HEK293 (cell line): Measurements from ENCODE around the gene DIP2B.

Experiments used
- GFI1B ChIP-seq: fragments of 450-650 bp; formaldehyde crosslinking; IDR thresholded peaks from 2 replicates; pipeline ENCODE4 v1.5.1; 2016; ENCODE audit warnings: missing biosample characterization, missing genetic modification characterization
- KLF1 ChIP-seq: fragments of 450-650 bp; formaldehyde crosslinking; IDR thresholded peaks from 2 replicates; pipeline ENCODE4 v1.5.1; 2016; ENCODE audit warnings: missing biosample characterization, missing genetic modification characterization
- KLF10 ChIP-seq: fragments of 450-650 bp; IDR thresholded peaks from 2 replicates; pipeline ENCODE4 v1.5.1; 2018; ENCODE audit warnings: missing biosample characterization, mild to moderate bottlenecking, missing genetic modification characterization
- KLF16 ChIP-seq: fragments of 450-650 bp; formaldehyde crosslinking; IDR thresholded peaks from 2 replicates; pipeline ENCODE4 v1.5.1; 2017; ENCODE audit warnings: missing biosample characterization, missing genetic modification characterization
- KLF9 ChIP-seq: fragments of 450-650 bp; formaldehyde crosslinking; IDR thresholded peaks from 2 replicates; pipeline ENCODE4 v1.5.1; 2016; ENCODE audit warnings: missing biosample characterization, missing genetic modification characterization, low read depth
- MZF1 ChIP-seq: fragments of 450-650 bp; formaldehyde crosslinking; IDR thresholded peaks from 2 replicates; pipeline ENCODE4 v1.5.1; 2017; ENCODE audit warnings: missing biosample characterization, missing genetic modification characterization, borderline replicate concordance
- OVOL3 ChIP-seq: fragments of 450-650 bp; formaldehyde crosslinking; IDR thresholded peaks from 2 replicates; pipeline ENCODE4 v1.5.1; 2016; ENCODE audit warnings: missing biosample characterization, missing genetic modification characterization
- PATZ1 ChIP-seq: fragments of 450-650 bp; formaldehyde crosslinking; IDR thresholded peaks from 2 replicates; pipeline ENCODE4 v1.5.1; 2016; ENCODE audit warnings: missing biosample characterization, missing genetic modification characterization
- PRDM1 ChIP-seq: fragments of 450-650 bp; formaldehyde crosslinking; IDR thresholded peaks from 2 replicates; pipeline ENCODE4; 2016; ENCODE audit warnings: missing biosample characterization, missing genetic modification characterization
- SP7 ChIP-seq: fragments of 450-650 bp; formaldehyde crosslinking; IDR thresholded peaks from 2 replicates; pipeline ENCODE4 v1.5.1; 2016; ENCODE audit warnings: missing biosample characterization, missing genetic modification characterization
- ZBTB20 ChIP-seq: fragments of 450-650 bp; formaldehyde crosslinking; IDR thresholded peaks from 2 replicates; pipeline ENCODE4 v1.5.1; 2016; ENCODE audit warnings: missing biosample characterization, missing genetic modification characterization
- ZBTB21 ChIP-seq: fragments of 450-650 bp; formaldehyde crosslinking; IDR thresholded peaks from 2 replicates; pipeline ENCODE4 v1.5.1; 2017; ENCODE audit warnings: missing biosample characterization, missing genetic modification characterization
- ZBTB44 ChIP-seq: fragments of 450-650 bp; IDR thresholded peaks from 2 replicates; pipeline ENCODE4 v1.5.1; 2018; ENCODE audit warnings: missing biosample characterization, mild to moderate bottlenecking, missing genetic modification characterization
- ZEB2 ChIP-seq: fragments of 450-650 bp; formaldehyde crosslinking; IDR thresholded peaks from 2 replicates; pipeline ENCODE4 v1.5.1; 2016; ENCODE audit warnings: missing biosample characterization, missing genetic modification characterization
- ZFP37 ChIP-seq: fragments of 450-650 bp; formaldehyde crosslinking; IDR thresholded peaks from 2 replicates; pipeline ENCODE4 v1.5.1; 2016; ENCODE audit warnings: missing biosample characterization, missing genetic modification characterization
- ZNF138 ChIP-seq: fragments of 450-650 bp; formaldehyde crosslinking; IDR thresholded peaks from 2 replicates; pipeline ENCODE4 v1.5.1; 2016; ENCODE audit warnings: missing biosample characterization, missing genetic modification characterization, borderline replicate concordance
- ZNF155 ChIP-seq: fragments of 450-650 bp; formaldehyde crosslinking; IDR thresholded peaks from 2 replicates; pipeline ENCODE4 v1.5.1; 2016; ENCODE audit warnings: missing biosample characterization, missing genetic modification characterization
- ZNF157 ChIP-seq: fragments of 450-650 bp; formaldehyde crosslinking; IDR thresholded peaks from 2 replicates; pipeline ENCODE4 v1.5.1; 2016; ENCODE audit warnings: missing biosample characterization, missing genetic modification characterization
- ZNF19 ChIP-seq: fragments of 450-650 bp; formaldehyde crosslinking; IDR thresholded peaks from 2 replicates; pipeline ENCODE4; 2016; ENCODE audit warnings: missing biosample characterization, missing genetic modification characterization, low read depth
- ZNF202 ChIP-seq: fragments of 450-650 bp; formaldehyde crosslinking; IDR thresholded peaks from 2 replicates; pipeline ENCODE4 v1.5.1; 2016; ENCODE audit warnings: missing biosample characterization, missing genetic modification characterization, borderline replicate concordance
- ZNF221 ChIP-seq: fragments of 450-650 bp; formaldehyde crosslinking; IDR thresholded peaks from 2 replicates; pipeline ENCODE4 v1.5.1; 2017; ENCODE audit warnings: missing biosample characterization, missing genetic modification characterization, borderline replicate concordance
- ZNF223 ChIP-seq: fragments of 450-650 bp; formaldehyde crosslinking; IDR thresholded peaks from 2 replicates; pipeline ENCODE4 v1.5.1; 2016; ENCODE audit warnings: missing biosample characterization, missing genetic modification characterization
- ZNF239 ChIP-seq: fragments of 450-650 bp; formaldehyde crosslinking; IDR thresholded peaks from 2 replicates; pipeline ENCODE4 v1.5.1; 2016; ENCODE audit warnings: missing biosample characterization, missing genetic modification characterization
- ZNF24 ChIP-seq: fragments of 450-650 bp; formaldehyde crosslinking; IDR thresholded peaks from 2 replicates; pipeline ENCODE4 v1.5.1; 2016; ENCODE audit warnings: missing biosample characterization, missing genetic modification characterization
- ZNF274 ChIP-seq, 2 experiments: fragments of 200-500 bp in 1 of 2; fragments of 450-650 bp in 1 of 2; sonication (Bioruptor generic) in 1 of 2; formaldehyde crosslinking in 1 of 2; IDR thresholded peaks; 2 replicates each; pipeline versions ENCODE4 v1.5.1 to v1.6.1; 2014 to 2016; ENCODE audit warnings: borderline replicate concordance in 1 of 2, inconsistent platforms in 1 of 2, low read length in 1 of 2, missing biosample characterization in 1 of 2, missing genetic modification characterization in 1 of 2
- ZNF311 ChIP-seq: fragments of 450-650 bp; formaldehyde crosslinking; IDR thresholded peaks from 2 replicates; pipeline ENCODE4 v1.5.1; 2017; ENCODE audit warnings: missing biosample characterization, missing genetic modification characterization, borderline replicate concordance
- ZNF324 ChIP-seq: fragments of 450-650 bp; formaldehyde crosslinking; IDR thresholded peaks from 2 replicates; pipeline ENCODE4 v1.5.1; 2016; ENCODE audit warnings: missing biosample characterization, missing genetic modification characterization
- ZNF335 ChIP-seq: fragments of 450-650 bp; formaldehyde crosslinking; conservative IDR thresholded peaks from 2 replicates; pipeline ENCODE4 v1.5.1; 2016; ENCODE audit warnings: missing biosample characterization, missing genetic modification characterization
- ZNF350 ChIP-seq: fragments of 450-650 bp; formaldehyde crosslinking; IDR thresholded peaks from 2 replicates; pipeline ENCODE4 v1.5.0; 2017; ENCODE audit warnings: missing biosample characterization, mild to moderate bottlenecking, missing genetic modification characterization
- ZNF426 ChIP-seq: fragments of 450-650 bp; formaldehyde crosslinking; IDR thresholded peaks from 2 replicates; pipeline ENCODE4 v1.5.1; 2017; ENCODE audit warnings: missing biosample characterization, missing genetic modification characterization, mild to moderate bottlenecking, inconsistent platforms, moderate library complexity
- ZNF510 ChIP-seq: fragments of 450-650 bp; formaldehyde crosslinking; IDR thresholded peaks from 2 replicates; pipeline ENCODE4 v1.5.1; 2018; ENCODE audit warnings: mild to moderate bottlenecking, missing genetic modification characterization, missing biosample characterization; ENCODE audit not compliant: insufficient replicate concordance
- ZNF529 ChIP-seq: fragments of 450-650 bp; formaldehyde crosslinking; IDR thresholded peaks from 2 replicates; pipeline ENCODE4 v1.5.1; 2017; ENCODE audit warnings: missing genetic modification characterization, missing biosample characterization; ENCODE audit not compliant: insufficient replicate concordance
- ZNF558 ChIP-seq: fragments of 450-650 bp; formaldehyde crosslinking; IDR thresholded peaks from 2 replicates; pipeline ENCODE4 v1.5.1; 2016; ENCODE audit warnings: missing biosample characterization, missing genetic modification characterization
- ZNF623 ChIP-seq: fragments of 450-650 bp; formaldehyde crosslinking; IDR thresholded peaks from 2 replicates; pipeline ENCODE4 v1.5.1; 2016; ENCODE audit warnings: missing biosample characterization, missing genetic modification characterization
- ZNF624 ChIP-seq: fragments of 450-650 bp; formaldehyde crosslinking; IDR thresholded peaks from 2 replicates; pipeline ENCODE4 v1.5.1; 2017; ENCODE audit warnings: missing biosample characterization, missing genetic modification characterization
- ZNF654 ChIP-seq: fragments of 450-650 bp; formaldehyde crosslinking; IDR thresholded peaks from 2 replicates; pipeline ENCODE4 v1.5.1; 2016; ENCODE audit warnings: low read depth, missing biosample characterization, missing genetic modification characterization
- ZSCAN16 ChIP-seq: fragments of 450-650 bp; formaldehyde crosslinking; IDR thresholded peaks from 2 replicates; pipeline ENCODE4 v1.5.1; 2016; ENCODE audit warnings: missing biosample characterization, missing genetic modification characterization

The DIP2B gene

GRCh38 chr12:50764286-50765094, 259.7 kb downstream of the DIP2B start (continued):
- no peak for TF ChIP-seq ZNF202 (tag by site-specific recombination)
- peak; percentile 22; the same call in 1 of the 2 replicates for TF ChIP-seq PATZ1 (tag by site-specific recombination)
- no peak for TF ChIP-seq ZBTB44
- TF ChIP-seq ZNF350: no peak
- peak; percentile 69; the same call in 1 of the 2 replicates for TF ChIP-seq ZBTB20 (tag by site-specific recombination)
- no peak for TF ChIP-seq ZNF221 (tag by site-specific recombination)
- no peak for TF ChIP-seq ZNF654 (tag by site-specific recombination)
- TF ChIP-seq KLF1 (tag by site-specific recombination): peak; percentile 10; the same call in 1 of the 2 replicates
- TF ChIP-seq ZNF24 (tag by site-specific recombination): 0 out of 2 replicates have a peak, but pooled peaks have one; percentile 41
- peak; percentile 13; the same call in 1 of the 2 replicates for TF ChIP-seq KLF9
- TF ChIP-seq ZNF239 (tag by site-specific recombination): no peak
- TF ChIP-seq ZNF510: no peak
- TF ChIP-seq MZF1 (tag by site-specific recombination): no peak
- TF ChIP-seq ZSCAN16 (tag by site-specific recombination): no peak
- no peak for TF ChIP-seq ZNF138 (tag by site-specific recombination)
- TF ChIP-seq ZNF324: peak; percentile 36; the same call in 1 of the 2 replicates
- TF ChIP-seq SP7 (tag by site-specific recombination): no peak; the same call in 1 of the 2 replicates
- peak; percentile 55; the same call in 1 of the 2 replicates for TF ChIP-seq ZEB2 (tag by site-specific recombination)
- no peak for TF ChIP-seq ZBTB21 (tag by site-specific recombination)
- TF ChIP-seq ZNF426: no peak
- TF ChIP-seq ZFP37 (tag by site-specific recombination): no peak
- TF ChIP-seq KLF16 (tag by site-specific recombination): peak; percentile 64; the same call in 1 of the 2 replicates
- no peak for TF ChIP-seq ZNF558 (tag by site-specific recombination)
- peak; percentile 49 for TF ChIP-seq ZNF335 (tag by site-specific recombination)
- no peak for TF ChIP-seq ZNF157 (tag by site-specific recombination)
- TF ChIP-seq GFI1B (tag by site-specific recombination): no peak
- no peak for TF ChIP-seq ZNF19 (tag by site-specific recombination)
- no peak for TF ChIP-seq ZNF624 (tag by site-specific recombination)
- TF ChIP-seq OVOL3 (tag by site-specific recombination): 0 out of 2 replicates have a peak, but pooled peaks have one; percentile 7
- no peak for TF ChIP-seq ZNF529 (tag by site-specific recombination)
- no peak for TF ChIP-seq ZNF155
- TF ChIP-seq PRDM1 (tag by site-specific recombination): 0 out of 2 replicates have a peak, but pooled peaks have one; percentile 31
- TF ChIP-seq ZNF223: no peak
- TF ChIP-seq ZNF623: no peak
- no peak for TF ChIP-seq ZNF274 (IDR thresholded peaks at IDR 0.05; ENCODE audit: low read length)
- no peak for TF ChIP-seq ZNF274 (tag by site-specific recombination; IDR thresholded peaks at IDR 0.05; ENCODE audit: borderline replicate concordance)
- no peak for TF ChIP-seq ZNF311 (tag by site-specific recombination)
- TF ChIP-seq KLF10: no peak
